M059J (cell line): ENCODE measurements around the gene CAPNS2. TPM values are rescaled to one million over a fixed set of nuclear protein-coding genes. Genes with fewer than 3 reads are reported as not detected.

Experiments used
- DNase-seq: peaks from one replicate; pipeline ENCODE4 v3.0.0-alpha.2; 2012; ENCODE audit warnings: low read depth
- total RNA-seq: library from RNA; depleted of rRNA; stranded (reverse); fragments of >200 nt; shearing (Covaris generic); gene quantifications from 2 replicates; pipeline ENCODE4 v1.2.3, GENCODE V29; 2014; rRNA removed

CAPNS2 gene
- total RNA-seq, result 0.39 TPM in 1 of 2 replicates, not detected in the other

DNA sequence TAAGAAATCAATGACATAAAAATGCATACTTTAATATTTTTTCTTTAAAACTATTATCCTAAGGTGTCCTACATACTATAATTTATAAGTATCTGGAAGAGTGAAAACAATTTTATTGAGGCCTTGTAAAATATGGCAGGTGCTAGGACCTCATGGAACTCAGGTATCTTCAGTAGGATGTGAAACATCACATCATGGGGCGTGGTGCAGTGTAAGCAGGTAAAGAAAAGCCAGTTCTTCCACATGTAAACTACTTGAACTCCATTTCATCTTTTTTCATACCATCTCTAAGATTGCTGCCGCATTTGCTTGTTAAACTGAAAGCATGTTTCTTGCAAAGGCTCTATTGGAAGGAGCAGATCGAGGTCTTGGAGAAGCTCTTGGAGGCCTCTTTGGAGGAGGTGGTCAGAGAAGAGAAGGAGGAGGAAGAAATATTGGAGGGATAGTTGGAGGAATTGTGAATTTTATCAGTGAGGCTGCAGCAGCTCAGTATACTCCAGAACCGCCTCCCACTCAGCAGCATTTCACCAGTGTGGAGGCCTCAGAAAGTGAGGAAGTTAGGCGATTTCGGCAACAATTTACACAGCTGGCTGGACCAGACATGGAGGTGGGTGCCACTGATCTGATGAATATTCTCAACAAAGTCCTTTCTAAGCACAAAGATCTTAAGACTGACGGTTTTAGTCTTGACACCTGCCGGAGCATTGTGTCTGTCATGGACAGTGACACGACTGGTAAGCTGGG lies at the start of gene CAPNS2:
CAPNS2 (plus strand) TSS at position 253 of the 744 bp plus-strand sequence; CDS start at position 326, 73 bp downstream.
- DNase-seq, result no peak

DNA sequence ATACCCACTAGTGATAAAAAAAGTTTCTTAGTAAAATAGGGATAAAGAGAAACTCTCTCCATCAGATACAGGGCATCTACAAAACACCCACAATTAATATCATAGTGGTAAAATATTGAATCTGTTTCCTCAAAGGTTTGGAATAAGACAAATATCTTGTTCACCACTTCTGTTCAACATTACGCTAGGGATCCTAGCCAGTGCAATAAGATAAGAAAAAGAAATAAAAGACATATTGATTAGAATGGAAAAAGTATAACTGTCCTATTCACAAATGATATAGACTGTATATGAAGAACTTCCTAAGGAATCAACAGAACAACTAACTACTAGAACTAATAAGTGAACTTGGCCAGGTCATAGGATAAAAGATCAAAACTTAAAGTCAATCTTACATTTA lies 44.7 kb upstream of the CAPNS2 start:
- no peak for DNase-seq

GRCh38 chr16:55526441-55526840 lies 40.0 kb upstream of the CAPNS2 start:
- DNase-seq, result peak; percentile 48

DNA sequence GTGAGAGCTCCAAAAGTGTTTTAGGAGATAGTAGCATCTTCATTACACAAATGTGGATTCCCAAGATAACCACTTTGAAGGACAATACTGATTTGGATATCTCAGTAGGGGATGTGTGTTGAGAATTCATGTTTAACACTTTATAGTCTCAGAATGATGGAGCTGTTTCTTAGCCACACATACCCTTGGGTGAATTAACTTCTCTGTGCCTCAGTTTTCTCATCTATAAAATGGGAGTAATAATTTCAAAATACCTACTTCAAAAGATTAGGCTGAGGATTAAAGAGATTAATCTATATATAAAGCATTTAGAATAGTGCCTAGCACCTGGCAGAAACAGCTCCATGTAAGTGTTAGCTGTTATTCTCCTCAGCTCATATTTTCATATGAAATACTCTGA lies 38.6 kb upstream of the CAPNS2 start:
- DNase-seq, result no peak

GRCh38 chr16:55529018-55529417 lies 37.5 kb upstream of the CAPNS2 start:
- DNase-seq, result no peak

DNA sequence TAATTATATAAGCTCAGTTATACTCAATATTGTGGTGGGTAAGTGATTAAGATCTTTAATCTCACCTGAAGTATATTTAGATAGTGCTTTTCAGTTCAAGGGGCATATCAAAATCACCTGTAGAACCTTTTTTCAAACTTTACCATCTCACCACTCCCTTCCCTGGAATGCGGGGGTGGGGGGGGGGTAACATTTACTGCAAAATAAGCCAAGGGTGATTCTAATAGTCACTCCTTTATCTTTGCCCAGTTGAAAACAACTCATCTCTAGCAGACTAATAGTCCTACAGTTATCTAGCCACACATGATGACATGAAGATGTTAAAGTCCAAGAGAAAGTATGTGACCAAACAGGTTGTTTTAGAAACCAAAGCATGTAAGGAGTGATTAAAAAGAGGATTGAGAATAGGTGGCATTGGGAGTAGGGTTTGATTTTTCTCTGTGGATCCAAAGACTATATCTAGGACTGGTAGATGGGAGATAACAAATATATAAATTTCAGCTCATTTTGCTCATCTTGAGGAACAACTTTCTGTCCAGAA lies 36.1 kb upstream of the CAPNS2 start:
- DNase-seq, result no peak

- no peak for DNase-seq
These were observed 34.3 kb upstream of the CAPNS2 start for GRCh38 chr16:55532227-55532626.

- no peak for DNase-seq
These were observed 31.7 kb upstream of the CAPNS2 start for GRCh38 chr16:55534756-55535155.

DNA sequence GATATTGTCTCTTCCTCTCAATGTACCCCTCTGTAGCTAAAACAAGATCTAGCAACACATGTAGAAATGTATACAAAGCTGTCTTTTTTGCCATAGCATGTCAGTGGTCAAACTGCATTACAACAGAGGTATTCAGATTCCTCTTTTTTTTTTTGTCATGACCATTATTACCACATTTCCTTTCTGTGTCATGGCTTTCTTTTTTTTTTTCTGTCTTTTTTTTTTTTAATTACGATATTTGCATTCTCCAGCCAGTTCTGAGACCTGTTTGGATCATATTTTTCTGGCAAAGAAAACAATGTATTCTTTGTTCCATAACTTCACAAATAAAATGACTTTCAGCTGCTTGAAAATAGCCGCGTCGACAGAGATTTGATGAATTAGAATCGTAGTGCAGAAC lies 27.4 kb upstream of the CAPNS2 start:
- no peak for DNase-seq

DNA sequence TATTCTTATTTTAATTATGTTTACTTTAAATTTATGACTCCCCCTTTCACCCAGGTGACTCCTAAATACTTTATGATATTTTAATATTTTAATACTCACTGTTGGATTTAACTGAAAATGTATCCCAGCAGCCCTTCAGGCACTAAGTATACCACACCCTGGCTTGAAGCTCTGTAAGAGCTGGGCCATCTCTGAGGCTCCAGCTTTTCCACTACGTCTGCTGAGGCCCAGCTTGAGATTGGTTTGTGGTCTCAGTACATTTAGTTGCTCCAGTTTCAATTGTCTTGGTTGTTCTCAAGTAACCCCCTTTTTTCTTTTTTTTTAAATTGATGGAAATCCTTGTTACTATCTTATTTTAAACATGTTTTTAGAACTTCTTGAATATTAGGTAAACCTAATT lies 27.0 kb upstream of the CAPNS2 start:
- no peak for DNase-seq

GRCh38 chr16:55540221-55540620 lies 26.3 kb upstream of the CAPNS2 start:
- DNase-seq, result no peak

DNA sequence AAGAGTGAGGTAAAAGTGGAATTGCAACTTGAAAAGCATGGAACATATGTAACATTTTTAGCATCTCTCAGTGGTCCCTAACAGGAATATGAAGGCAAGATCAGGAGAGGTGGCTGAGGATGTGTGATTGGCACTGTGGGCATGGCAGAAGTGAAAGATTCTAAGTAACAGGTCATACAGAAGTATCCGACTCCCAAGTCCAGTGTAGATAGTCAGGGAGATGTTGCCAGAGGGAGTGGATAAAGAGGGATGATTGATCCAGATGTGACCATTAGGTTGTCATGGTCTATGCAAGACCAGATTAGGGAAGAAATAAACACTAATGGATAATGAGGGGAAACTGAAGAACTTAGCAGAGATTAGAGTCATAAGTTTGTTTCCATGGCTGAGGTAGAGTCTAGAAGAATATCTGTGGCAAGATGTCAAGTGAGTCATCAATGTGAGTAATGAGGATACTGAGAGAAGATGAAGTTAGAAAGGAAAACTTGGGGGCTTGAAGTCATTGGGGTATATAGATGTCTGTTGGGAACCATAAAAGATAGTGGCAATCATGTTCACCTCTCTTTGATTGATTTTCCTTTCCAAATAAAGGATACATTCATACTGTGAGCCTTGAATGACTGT lies 23.9 kb upstream of the CAPNS2 start:
- peak; percentile 87 for DNase-seq

GRCh38 chr16:55543472-55543871 lies 23.0 kb upstream of the CAPNS2 start:
- DNase-seq, result peak; percentile 44

- DNase-seq, result peak; percentile 78
These were observed 13.9 kb upstream of the CAPNS2 start for GRCh38 chr16:55552621-55553020.

DNA sequence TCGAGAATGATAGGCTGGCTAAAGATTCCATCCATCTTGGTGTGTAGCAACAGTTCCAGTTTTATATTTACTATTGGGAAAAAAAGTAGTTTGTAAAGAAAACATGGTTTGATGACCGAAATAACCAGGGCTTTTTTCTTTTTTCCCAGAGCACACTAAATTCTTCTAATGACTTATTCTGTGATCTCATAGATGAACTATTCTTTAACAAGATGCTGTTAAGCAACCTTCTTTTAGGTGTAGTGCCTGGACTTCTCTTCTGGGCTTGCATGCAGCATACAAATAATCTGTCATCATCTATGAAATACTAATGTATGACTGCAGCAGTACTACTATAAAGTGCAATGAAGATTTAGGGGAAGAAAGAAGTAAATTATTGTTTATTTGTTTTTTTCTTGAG lies 11.0 kb upstream of the CAPNS2 start:
- DNase-seq, result no peak

GRCh38 chr16:55557186-55557585 lies 9.3 kb upstream of the CAPNS2 start:
- DNase-seq, result no peak

- peak; percentile 11 for DNase-seq
These were observed 7.3 kb upstream of the CAPNS2 start for GRCh38 chr16:55559233-55559632.

GRCh38 chr16:55559933-55560516 lies 6.5 kb upstream of the CAPNS2 start:
- DNase-seq, result no peak

DNA sequence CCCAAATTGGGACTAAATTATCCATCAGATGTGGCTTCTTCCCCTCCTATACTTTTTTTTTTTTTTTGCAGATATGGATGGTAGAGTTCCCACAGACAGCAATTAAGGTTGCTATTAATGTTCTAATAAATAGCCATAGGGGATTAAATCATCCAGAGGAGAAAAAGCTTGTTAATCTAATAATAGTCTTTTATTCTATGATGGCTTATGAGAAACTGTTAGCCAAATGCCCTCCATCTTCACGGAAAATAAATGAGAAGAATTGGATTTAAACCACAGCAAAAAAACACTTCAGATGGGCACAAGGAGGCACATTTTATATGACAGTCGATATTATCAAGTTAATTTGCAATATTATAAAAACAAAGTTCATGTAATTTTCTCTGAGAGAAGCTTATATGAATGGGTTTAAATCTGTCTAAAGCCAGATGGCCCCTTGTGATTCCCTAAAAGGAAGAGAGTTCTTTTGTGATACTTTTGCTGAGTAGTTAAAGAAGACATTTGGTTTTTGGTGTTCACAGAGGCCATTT lies 5.1 kb upstream of the CAPNS2 start:
- DNase-seq, result no peak

DNA sequence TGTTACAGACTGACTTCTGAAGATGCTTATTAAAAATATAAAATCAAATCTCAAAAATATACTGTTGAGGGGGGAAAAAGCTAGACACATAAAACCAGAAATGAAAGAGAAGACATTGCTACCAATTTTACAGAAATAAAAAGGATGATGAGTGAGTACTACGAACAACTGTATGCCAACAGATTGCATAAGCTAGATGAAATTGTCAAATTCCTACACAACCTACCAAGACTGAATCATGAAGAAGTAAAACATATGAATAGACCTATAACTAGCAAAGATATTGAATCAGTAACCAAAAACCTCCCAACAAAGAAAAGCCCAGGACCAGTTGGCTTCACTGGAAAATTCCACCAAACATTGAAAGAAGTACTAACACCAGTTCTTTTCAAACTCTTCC lies 3.5 kb upstream of the CAPNS2 start:
- DNase-seq, result no peak

- DNase-seq, result no peak
These were observed 2.7 kb upstream of the CAPNS2 start for GRCh38 chr16:55563797-55564196.

- no peak for DNase-seq
These were observed 1.4 kb upstream of the CAPNS2 start for GRCh38 chr16:55565086-55565485.

- no peak for DNase-seq
These were observed 898 bp downstream of the CAPNS2 start for GRCh38 chr16:55567382-55567781.
